Activated B cell treated with CpG ODN at 0.5 μM for 24 hours (primary cell): Measurements from ENCODE around the gene PSMB10. TPM values are rescaled to one million over a fixed set of nuclear protein-coding genes. Genes with fewer than 3 reads are reported as not detected.

ENCODE experiments used
- ATAC-seq: fragments of 200-7000 bp; cut with Tn5 transposase; one replicate; pipeline ENCODE4 v1.10.0; 2021; ENCODE audit warnings: low read depth, mild to moderate bottlenecking, moderate library complexity
- CTCF ChIA-PET: fragments of 350-600 bp; sonication (Branson Sonifier 250); formaldehyde crosslinking; loops from one replicate; lab custom pipeline; 2021; ENCODE audit warnings: antibody characterized with exemption; lab: Charles Lee
- POLR2A ChIA-PET: fragments of 350-600 bp; sonication (Branson Sonifier 250); formaldehyde crosslinking; loops from one replicate; lab custom pipeline; 2021; ENCODE audit warnings: antibody characterized with exemption; lab: Charles Lee
- DNase-seq: peaks from one replicate; pipeline ENCODE4 v3.0.0; 2022
- H3K27ac Mint-ChIP-seq: one replicate; pipeline ENCODE4 v1.8.0; 2020; ENCODE audit warnings: mixed read lengths
- H3K27me3 Mint-ChIP-seq: one replicate; pipeline ENCODE4 v1.8.0; 2021; ENCODE audit warnings: mixed read lengths
- H3K36me3 Mint-ChIP-seq: one replicate; pipeline ENCODE4 v1.8.0; 2021; ENCODE audit warnings: low read depth, mixed read lengths
- H3K4me1 Mint-ChIP-seq: one replicate; pipeline ENCODE4 v1.8.0; 2021; ENCODE audit warnings: mixed read lengths
- H3K4me3 Mint-ChIP-seq: one replicate; pipeline ENCODE4 v1.8.0; 2020; ENCODE audit warnings: mild to moderate bottlenecking, mixed read lengths
- H3K9me3 Mint-ChIP-seq: one replicate; pipeline ENCODE4 v1.8.0; 2020; ENCODE audit warnings: mixed read lengths
- CTCF ChIP-seq: fragments of 200-600 bp; IDR thresholded peaks from one replicate; pipeline ENCODE4 v1.8.0; 2022; ENCODE audit warnings: antibody characterized with exemption, mild to moderate bottlenecking
- intact Hi-C: fragments of 100-400 bp; cut with micrococcal nuclease; formaldehyde crosslinking; loops from one replicate; pipeline ENCODE4 v1.15.1; 2024
- total RNA-seq: library from RNA; stranded (reverse); gene quantifications from 2 replicates; pipeline ENCODE4 v1.2.3, GENCODE V29; 2022

PSMB10 gene
- total RNA-seq, 1 donor from 2014 or later: 202 TPM

- Mint-ChIP-seq H3K9me3 (no peaks in the 10 kb centered on the region), H3K27ac (no peak overlapping the region), H3K27me3 (no peaks in the 10 kb centered on the region), H3K4me1 (no peaks in the 10 kb centered on the region), H3K4me3 (no peak overlapping the region), H3K36me3 (peaks cover 29% of the 10 kb centered on the region)
- ChIA-PET POLR2A (interaction anchor here (0.5 kb wide), 1 partner anchor 272 kb away, joined by 6 read pairs; no protein-coding TSS in a partner anchor), CTCF (no interaction called here)
- DNase-seq (no peak), ATAC-seq (no peak)
- intact Hi-C loops: no loop called here
- TF ChIP-seq CTCF: no peak
Measured at GRCh38 chr16:67954421-67955196, 18.0 kb upstream of the PSMB10 start.

DNA sequence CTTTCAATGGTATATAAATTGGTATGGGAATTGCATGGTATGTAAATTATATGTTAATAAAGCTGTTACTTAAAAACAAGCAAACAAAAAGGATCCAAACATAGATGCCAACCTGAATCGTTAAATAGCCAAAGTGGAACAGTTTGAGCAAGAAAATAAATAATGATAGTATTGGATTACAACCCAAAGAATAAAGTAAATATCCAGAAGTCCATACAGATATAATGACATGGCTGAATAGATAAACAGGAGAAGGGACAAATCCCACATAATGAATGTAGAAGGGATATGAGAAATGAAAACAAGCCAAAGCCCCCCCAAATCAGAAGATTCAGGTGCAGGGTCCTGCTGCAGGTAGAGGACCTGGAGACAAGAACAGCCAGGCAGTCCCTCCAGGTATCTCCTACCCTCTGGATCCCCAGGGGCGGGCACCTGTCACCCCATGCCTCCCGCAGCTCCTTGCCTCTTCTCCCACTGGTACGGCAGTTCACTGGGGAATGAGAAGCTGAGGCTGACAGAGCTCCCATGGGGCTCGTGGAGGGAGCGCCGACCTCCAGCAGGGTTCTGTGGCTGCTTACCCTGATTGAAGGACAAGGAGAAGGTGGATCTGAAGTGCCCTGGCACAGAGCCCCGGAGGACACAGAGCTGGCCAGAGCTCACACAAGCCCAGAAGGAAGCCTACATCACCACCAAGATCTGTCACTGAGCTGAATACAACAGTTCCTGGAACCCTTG, 17.2 kb upstream of the PSMB10 start:
- no peaks in the 10 kb centered on the region for H3K27me3 Mint-ChIP-seq
- no peak for DNase-seq
- H3K9me3 Mint-ChIP-seq: no peaks in the 10 kb centered on the region
- TF ChIP-seq CTCF: no peak
- H3K27ac Mint-ChIP-seq: no peak overlapping the region
- CTCF ChIA-PET: no interaction called here
- intact Hi-C loops: no loop called here
- POLR2A ChIA-PET: interaction anchor here (0.5 to 0.6 kb wide), 2 partner anchors 87 to 273 kb away, joined by 3 to 6 read pairs; no protein-coding TSS in a partner anchor
- H3K4me1 Mint-ChIP-seq: no peaks in the 10 kb centered on the region
- H3K4me3 Mint-ChIP-seq: no peak overlapping the region
- peaks cover 29% of the 10 kb centered on the region for H3K36me3 Mint-ChIP-seq
- no peak for ATAC-seq

- POLR2A ChIA-PET: no interaction called here
Measured at GRCh38 chr16:67951485-67951884, 14.8 kb upstream of the PSMB10 start.

DNA sequence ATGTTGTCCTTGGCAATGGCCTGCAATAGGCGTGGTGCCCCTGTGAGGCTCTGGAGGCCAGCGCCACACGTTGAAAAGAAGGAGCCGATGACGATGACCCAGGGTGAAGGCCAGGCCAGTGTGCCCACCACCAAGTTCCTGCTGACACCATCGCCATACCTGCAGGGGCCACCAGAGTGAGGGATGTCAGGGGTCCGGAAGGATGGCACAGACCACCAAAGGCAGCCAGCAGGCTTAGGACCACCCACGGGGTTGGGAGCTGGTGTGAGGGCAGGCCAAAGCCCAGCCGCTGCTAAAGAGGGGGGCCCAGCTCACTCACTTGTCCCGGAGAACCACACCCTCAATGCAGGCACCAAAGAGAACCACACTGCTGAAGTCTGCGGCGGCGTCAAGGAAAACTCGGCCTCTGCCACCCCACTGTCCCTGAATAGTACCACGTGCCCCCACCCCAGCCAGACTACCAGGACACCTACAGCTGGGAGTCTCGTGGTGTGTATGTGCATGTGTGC, 13.7 kb upstream of the PSMB10 start:
- TF ChIP-seq CTCF: no peak
- no peak for ATAC-seq
- no peak for DNase-seq
- Mint-ChIP-seq H3K27ac (no peak overlapping the region), H3K36me3 (peaks cover 34% of the 10 kb centered on the region), H3K9me3 (no peaks in the 10 kb centered on the region), H3K4me3 (no peak overlapping the region), H3K27me3 (no peaks in the 10 kb centered on the region), H3K4me1 (no peaks in the 10 kb centered on the region)
- ChIA-PET CTCF (no interaction called here), POLR2A (no interaction called here)
- intact Hi-C loops: no loop called here

More at GRCh38 chr16:67951485-67951884, 14.8 kb upstream of the PSMB10 start:
- Mint-ChIP-seq H3K4me3 (no peak overlapping the region), H3K4me1 (no peaks in the 10 kb centered on the region), H3K27me3 (no peaks in the 10 kb centered on the region), H3K9me3 (no peaks in the 10 kb centered on the region), H3K27ac (no peak overlapping the region), H3K36me3 (peaks cover 27% of the 10 kb centered on the region)
- intact Hi-C loops: no loop called here
- ATAC-seq (no peak), DNase-seq (no peak)
- CTCF ChIA-PET: no interaction called here
- no peak for TF ChIP-seq CTCF

GRCh38 chr16:67949645-67950044, 13.0 kb upstream of the PSMB10 start:
- no peak for DNase-seq
- no peak for TF ChIP-seq CTCF
- ChIA-PET CTCF (no interaction called here), POLR2A (no interaction called here)
- Mint-ChIP-seq H3K27ac (no peak overlapping the region), H3K27me3 (no peaks in the 10 kb centered on the region), H3K4me1 (no peaks in the 10 kb centered on the region), H3K36me3 (peaks cover 34% of the 10 kb centered on the region), H3K9me3 (no peaks in the 10 kb centered on the region), H3K4me3 (no peak overlapping the region)
- no peak for ATAC-seq
- intact Hi-C loops: no loop called here
